ENCODE results near the gene NCMAP.

Gene NCMAP

GRCh38 chr1:24636661-24637357, 80.9 kb downstream of the NCMAP start:
- DNase-seq = no peak

- no peak for DNase-seq
Measured at GRCh38 chr1:24639094-24639493, 83.2 kb downstream of the NCMAP start.

- DNase-seq = no peak
Measured at GRCh38 chr1:24639881-24640280, 84.0 kb downstream of the NCMAP start.

- DNase-seq = no peak
Measured at GRCh38 chr1:24640288-24640687, 84.4 kb downstream of the NCMAP start.

GRCh38 chr1:24641646-24642151, 85.8 kb downstream of the NCMAP start:
- DNase-seq = no peak

- peak; percentile 96 for DNase-seq
Measured at GRCh38 chr1:24642481-24643362, 86.8 kb downstream of the NCMAP start, which contains the start of gene SRRM1. Gene SRRM1 (plus strand): TSS chr1:24643302. CDS start chr1:24643327, 25 bp downstream.

- no peak for DNase-seq
Measured at GRCh38 chr1:24643363-24644099, 87.6 kb downstream of the NCMAP start.

- DNase-seq = no peak
Measured at GRCh38 chr1:24644100-24644384, 88.2 kb downstream of the NCMAP start.

- no peak for DNase-seq
Measured at GRCh38 chr1:24648919-24649318, 93.0 kb downstream of the NCMAP start.

GRCh38 chr1:24652382-24652781, 96.5 kb downstream of the NCMAP start:
- no peak for DNase-seq

- DNase-seq = no peak
Measured at GRCh38 chr1:24654010-24654409, 98.1 kb downstream of the NCMAP start.

- DNase-seq = no peak
Measured at GRCh38 chr1:24656046-24656445, 100.2 kb downstream of the NCMAP start.

- DNase-seq = no peak
Measured at GRCh38 chr1:24657781-24658180, 101.9 kb downstream of the NCMAP start.

Data from KG1 (cell line).